HepG2 (cell line): Measurements from ENCODE around the gene BIRC7. TPM values are rescaled to one million over a fixed set of nuclear protein-coding genes. Genes with fewer than 3 reads are reported as not detected.
A peak's percentile ranks its signal among the peaks of the same experiment; 100 is the strongest.

Experiments used
- ARNT2 ChIP-seq: sonication (generic); formaldehyde crosslinking; IDR thresholded peaks from 2 replicates; pipeline ENCODE4 v1.8.0; 2022; ENCODE audit warnings: mild to moderate bottlenecking, low read depth, missing genetic modification reagents, moderate library complexity
- CENPT ChIP-seq: sonication (generic); formaldehyde crosslinking; IDR thresholded peaks from 2 replicates; pipeline ENCODE4 v1.8.0; 2022; ENCODE audit warnings: low read depth, mild to moderate bottlenecking, moderate library complexity, missing genetic modification reagents
- ELF1 ChIP-seq: sonication (generic); formaldehyde crosslinking; IDR thresholded peaks from 2 replicates; pipeline ENCODE4 v1.4.0; 2020; ENCODE audit warnings: missing genetic modification reagents
- ERF ChIP-seq: IDR thresholded peaks from 2 replicates; pipeline ENCODE4 v1.6.1; 2018; ENCODE audit warnings: missing biosample characterization, missing genetic modification reagents
- HBP1 ChIP-seq: IDR thresholded peaks from 2 replicates; pipeline ENCODE4 v1.6.1; 2016; ENCODE audit warnings: low read depth, control low read depth
- HDAC1 ChIP-seq: sonication (generic); formaldehyde crosslinking; IDR thresholded peaks from 2 replicates; pipeline ENCODE4 v1.5.1; 2020; ENCODE audit warnings: mild to moderate bottlenecking, missing genetic modification reagents
- ISL2 ChIP-seq: sonication (generic); formaldehyde crosslinking; IDR thresholded peaks from 2 replicates; pipeline ENCODE4 v1.5.0; 2020; ENCODE audit warnings: missing genetic modification reagents
- KDM5A ChIP-seq: fragments of 200-600 bp; sonication (generic); IDR thresholded peaks from 2 replicates; pipeline ENCODE4 v1.7.0; 2018; ENCODE audit warnings: antibody characterized with exemption, mild to moderate bottlenecking, low read length, borderline replicate concordance
- MTA3 ChIP-seq: sonication (generic); formaldehyde crosslinking; IDR thresholded peaks from 2 replicates; pipeline ENCODE4 v1.4.0; 2020; ENCODE audit warnings: missing genetic modification reagents
- MXD4 ChIP-seq: IDR thresholded peaks from 2 replicates; pipeline ENCODE4 v1.6.1; 2016; ENCODE audit warnings: mild to moderate bottlenecking, missing biosample characterization, missing genetic modification reagents
- RARA ChIP-seq: IDR thresholded peaks from 2 replicates; pipeline ENCODE4 v1.6.1; 2016; ENCODE audit warnings: missing genetic modification reagents, missing compliant biosample characterization
- RBM22 ChIP-seq: fragments of 200-400 bp; formaldehyde crosslinking; optimal IDR thresholded peaks from 2 replicates; pipeline ENCODE3; 2017; ENCODE audit warnings: mild to moderate bottlenecking, low read length, moderate library complexity
- REST ChIP-seq, 2 experiments: IDR thresholded peaks; 2 replicates each; pipeline ENCODE4 v1.6.1; 2011 to 2012; ENCODE audit warnings: low read length in 2 of 2, borderline replicate concordance in 1 of 2, low read depth in 1 of 2, mild to moderate bottlenecking in 1 of 2, moderate library complexity in 1 of 2
- SMAD1 ChIP-seq: sonication (generic); formaldehyde crosslinking; IDR thresholded peaks from 2 replicates; pipeline ENCODE4 v1.4.0; 2020; ENCODE audit warnings: missing genetic modification reagents, low read depth, mild to moderate bottlenecking, borderline replicate concordance
- SOX5 ChIP-seq: IDR thresholded peaks from 2 replicates; pipeline ENCODE4 v1.6.1; 2016; ENCODE audit warnings: borderline replicate concordance
- SP5 ChIP-seq: IDR thresholded peaks from 2 replicates; pipeline ENCODE4 v1.6.1; 2016; ENCODE audit warnings: low read depth, borderline replicate concordance
- TBL1XR1 ChIP-seq: fragments of 150-350 bp; IDR thresholded peaks from 2 replicates; pipeline ENCODE4 v1.6.1; 2014; ENCODE audit warnings: borderline replicate concordance, low read length; ENCODE audit not compliant: partially characterized antibody
- UBTF ChIP-seq: sonication (generic); formaldehyde crosslinking; IDR thresholded peaks from 2 replicates; pipeline ENCODE4 v1.4.0; 2020; ENCODE audit warnings: mild to moderate bottlenecking, missing genetic modification reagents
- ZBTB21 ChIP-seq: sonication (generic); formaldehyde crosslinking; IDR thresholded peaks from 2 replicates; pipeline ENCODE4 v1.4.0; 2020; ENCODE audit warnings: missing genetic modification reagents
- ZNF225 ChIP-seq: sonication (generic); formaldehyde crosslinking; IDR thresholded peaks from 2 replicates; pipeline ENCODE4 v1.4.0; 2020; ENCODE audit warnings: mild to moderate bottlenecking, missing genetic modification reagents
- ZNF235 ChIP-seq: sonication (generic); formaldehyde crosslinking; IDR thresholded peaks from 2 replicates; pipeline ENCODE4 v1.8.1; 2023; ENCODE audit warnings: mild to moderate bottlenecking, missing genetic modification reagents, borderline replicate concordance
- ZNF44 ChIP-seq: sonication (generic); formaldehyde crosslinking; IDR thresholded peaks from 2 replicates; pipeline ENCODE4 v1.5.1; 2020; ENCODE audit warnings: mild to moderate bottlenecking, missing genetic modification reagents
- polyA plus RNA-seq, 8 experiments: library from polyadenylated mRNA; depleted of rRNA in 3 of 8; stranded (reverse) in 7 of 8; unstranded in 1 of 8; fragments of >200 nt; fragmentation: Illumina TruSeq in 4 of 8; extraction: Trizol in 4 of 8; gene quantifications; 2 replicates each; pipeline versions ENCODE4 v1.2.1 to v1.2.3, GENCODE V29; 2011 to 2016; ENCODE audit warnings: low read depth in 4 of 8, missing spikeins in 1 of 8, mixed read lengths in 1 of 8; ENCODE audit not compliant: insufficient read depth in 1 of 8
- total RNA-seq, 5 experiments: library from RNA; depleted of rRNA; stranded (reverse); fragments of >200 nt; fragmentation: Illumina TruSeq; extraction: Trizol; gene quantifications; 2 replicates each; pipeline ENCODE4 v1.2.3, GENCODE V29; 2016; ENCODE audit warnings: low read depth in 1 of 5

The BIRC7 gene
- total and polyA plus RNA-seq, 2 of the 13 experiments (the other 11 are each of a cell fraction or from before 2014, with no cell fraction given), result 0.27 to 5.1 TPM

GRCh38 chr20:63272105-63273058, 36.7 kb downstream of the BIRC7 start, which contains the start of gene ARFGAP1 (continued):
- TF ChIP-seq SP5 (peak; percentile 63), ERF (CRISPR knock-in tag) (peak; percentile 86), REST (IDR thresholded peaks at IDR 0.05; ENCODE audit: borderline replicate concordance in 1 of 2, low read depth in 1 of 2, low read length in 2 of 2) (no peak), SOX5 (CRISPR knock-in tag) (peak; percentile 17; the same call in 1 of the 2 replicates), SMAD1 (CRISPR knock-in tag) (peak; percentile 57; the same call in 1 of the 2 replicates), ZBTB21 (CRISPR knock-in tag) (peak; percentile 43; the same call in 1 of the 2 replicates), CENPT (peak; percentile 83), RARA (peak; percentile 71), HDAC1 (CRISPR knock-in tag) (peak; percentile 96), ISL2 (peak; percentile 66), KDM5A (peak; percentile 82), ZNF235 (CRISPR knock-in tag) (0 out of 2 replicates have a peak, but pooled peaks have one; percentile 49), UBTF (peak; percentile 90), ZNF225 (0 out of 2 replicates have a peak, but pooled peaks have one; percentile 50), ZNF44 (CRISPR knock-in tag) (peak; percentile 43; the same call in 1 of the 2 replicates), ARNT2 (CRISPR knock-in tag) (peak; percentile 79), RBM22 (peak; percentile 90), MTA3 (CRISPR knock-in tag) (no peak), TBL1XR1 (peak; percentile 72), ELF1 (peak; percentile 92), HBP1 (peak; percentile 38; the same call in 1 of the 2 replicates), MXD4 (peak; percentile 75)
